T-helper 2 cell (primary cell): Measurements from ENCODE around the gene HSF2BP.
"Not testable (repeated sequence)": the region's sequence is repeated elsewhere in the genome, so short reads cannot be mapped to it uniquely, and the experiment has no call there.

Experiments
- DNase-seq, 5 experiments: peaks; one replicate each; pipeline versions ENCODE4 v3.0.0 to v3.0.0-alpha.2; 2012 to 2022

HSF2BP gene

DNA sequence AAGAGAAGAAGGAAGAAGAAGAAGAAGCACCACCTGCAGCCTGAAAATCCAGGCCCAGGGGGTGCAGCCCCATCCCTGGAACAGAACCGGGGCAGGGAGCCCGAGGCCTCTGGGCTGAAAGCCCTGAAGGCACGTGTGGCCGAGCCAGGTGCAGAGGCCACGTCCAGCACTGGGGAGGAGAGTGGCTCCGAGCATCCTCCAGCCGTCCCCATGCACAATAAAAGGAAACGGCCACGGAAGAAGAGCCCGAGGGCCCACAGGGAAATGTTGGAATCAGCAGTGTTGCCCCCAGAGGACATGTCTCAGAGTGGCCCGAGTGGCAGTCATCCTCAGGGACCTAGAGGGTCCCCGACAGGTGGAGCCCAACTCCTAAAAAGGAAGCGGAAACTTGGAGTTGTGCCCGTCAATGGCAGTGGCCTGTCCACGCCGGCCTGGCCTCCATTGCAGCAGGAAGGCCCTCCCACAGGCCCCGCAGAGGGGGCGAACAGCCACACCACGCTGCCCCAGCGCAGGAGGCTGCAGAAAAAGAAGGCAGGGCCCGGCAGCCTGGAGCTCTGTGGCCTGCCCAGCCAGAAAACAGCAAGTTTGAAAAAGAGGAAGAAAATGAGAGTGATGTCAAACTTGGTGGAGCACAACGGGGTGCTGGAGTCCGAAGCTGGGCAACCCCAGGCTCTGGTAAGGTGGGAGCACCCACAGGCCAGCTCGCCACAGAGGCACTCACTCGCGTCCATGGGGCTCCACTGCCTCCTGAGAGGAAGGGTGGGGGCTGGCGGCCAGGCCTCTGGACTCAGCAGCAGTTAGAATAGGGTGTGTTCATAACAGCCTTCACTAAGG is 28.5 kb upstream of the HSF2BP start:
- no peak for DNase-seq

DNA sequence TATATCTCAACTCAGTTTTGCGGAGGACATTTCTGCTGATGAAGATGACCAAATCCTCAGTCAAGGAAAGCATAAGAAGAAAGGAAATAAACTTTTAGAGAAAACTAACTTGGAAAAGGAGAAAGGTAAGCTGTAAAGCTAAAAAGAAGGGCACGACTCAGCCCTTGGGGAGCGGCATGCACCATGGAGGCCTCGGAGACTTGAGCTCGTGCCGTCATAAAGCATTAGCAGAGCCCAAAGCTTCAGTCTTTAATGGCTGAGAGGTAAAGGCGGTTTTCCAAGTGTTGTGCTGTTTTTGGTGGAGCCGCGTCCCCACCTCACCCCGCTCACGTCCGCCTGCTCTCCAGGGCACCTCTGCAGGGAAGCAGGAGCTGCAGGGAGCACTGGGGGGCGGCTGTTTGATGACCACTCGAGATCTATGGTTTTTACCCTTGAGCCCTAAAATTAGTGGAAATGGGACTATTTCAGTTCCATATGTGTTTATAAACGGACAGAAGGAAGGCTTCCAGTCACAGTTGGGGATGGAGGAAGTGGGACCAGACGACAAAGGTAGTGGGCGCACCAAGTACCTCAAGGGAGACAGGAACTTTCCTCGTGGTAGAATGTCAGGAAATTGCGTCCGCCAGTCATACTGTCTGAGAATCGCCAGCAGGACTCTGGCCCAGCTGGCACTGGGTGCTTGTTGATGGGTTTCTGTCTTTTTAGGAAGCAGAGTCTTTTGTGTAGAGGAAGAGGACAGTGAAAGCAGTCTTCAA is 27.7 kb upstream of the HSF2BP start:
- DNase-seq: no peak

DNA sequence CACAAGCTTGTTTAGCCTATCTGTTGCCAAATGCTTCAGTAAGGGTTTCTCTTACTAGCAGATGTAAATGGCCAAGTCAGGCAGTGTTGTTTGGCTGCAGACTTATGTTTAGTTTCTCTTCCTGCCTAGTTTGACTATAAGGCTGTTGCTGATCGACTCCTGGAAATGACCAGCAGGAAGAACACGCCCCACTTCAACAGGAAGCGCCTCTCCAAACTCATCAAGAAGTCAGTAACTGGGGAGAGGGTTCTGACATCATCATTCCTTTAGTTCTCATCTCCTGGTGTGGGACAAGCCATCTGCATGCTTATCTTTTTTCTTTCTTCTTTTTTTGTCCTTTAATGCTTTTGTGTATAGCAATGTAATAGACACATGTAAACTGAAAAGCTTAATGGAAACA is 25.1 kb upstream of the HSF2BP start:
- DNase-seq: no peak

DNA sequence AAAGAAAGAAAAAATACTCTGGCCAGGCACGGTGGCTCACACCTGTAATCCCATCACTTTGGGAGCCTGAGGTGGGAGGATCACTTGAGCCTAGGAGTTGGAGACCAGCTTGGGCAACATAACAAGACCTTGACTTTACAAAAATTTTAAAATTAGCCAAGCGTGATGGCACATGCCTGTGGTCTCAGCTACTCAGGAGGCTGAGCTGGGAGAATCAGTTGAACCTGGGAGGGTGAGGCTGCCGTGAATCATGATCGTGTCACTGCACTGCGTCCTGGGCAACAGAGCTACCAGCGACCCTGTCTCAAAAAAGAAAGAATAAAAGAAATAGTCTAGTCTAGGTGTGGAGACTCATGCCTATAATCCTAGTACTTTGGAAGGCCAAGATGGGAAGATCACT is 22.4 kb upstream of the HSF2BP start:
- no peak for DNase-seq

DNA sequence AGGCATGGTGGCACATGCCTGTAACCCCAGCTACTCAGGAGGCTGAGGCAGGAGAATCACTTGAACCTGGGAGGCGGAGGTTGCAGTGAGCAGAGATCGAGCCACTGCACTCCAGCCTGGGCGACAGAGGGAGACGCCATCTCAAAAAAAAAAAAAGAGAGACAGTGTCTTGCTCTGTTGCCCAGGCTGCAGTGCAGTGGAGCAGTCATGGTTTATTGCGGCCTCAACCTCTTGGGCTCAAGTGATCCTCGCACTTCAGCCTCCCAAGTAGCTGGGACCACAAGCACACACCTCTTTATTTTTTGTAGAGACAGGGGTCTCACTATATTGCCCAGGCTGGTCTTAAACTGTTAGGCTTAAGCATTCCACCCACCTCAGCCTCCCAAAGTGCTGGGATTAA is 21.1 kb upstream of the HSF2BP start:
- DNase-seq: not testable (repeated sequence)

DNA sequence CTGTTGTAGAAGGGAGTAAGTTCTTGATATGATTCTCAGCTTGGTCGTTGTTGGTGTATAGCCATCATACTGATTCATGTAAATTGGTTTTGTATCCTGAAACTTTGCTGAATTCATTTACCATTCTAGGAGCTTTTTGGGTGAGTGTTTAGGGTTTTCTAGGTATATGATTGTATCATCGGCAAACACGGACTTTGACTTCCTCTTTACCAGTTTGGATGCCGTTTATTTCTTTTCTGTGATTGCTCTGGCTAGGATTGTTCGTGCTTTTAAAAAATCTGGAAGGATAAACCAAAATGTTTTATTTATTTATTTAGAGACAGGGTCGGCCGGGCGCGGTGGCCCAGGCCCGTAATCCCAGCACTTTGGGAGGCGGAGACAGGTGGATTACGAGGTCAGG is 20.7 kb upstream of the HSF2BP start:
- DNase-seq: no peak

DNA sequence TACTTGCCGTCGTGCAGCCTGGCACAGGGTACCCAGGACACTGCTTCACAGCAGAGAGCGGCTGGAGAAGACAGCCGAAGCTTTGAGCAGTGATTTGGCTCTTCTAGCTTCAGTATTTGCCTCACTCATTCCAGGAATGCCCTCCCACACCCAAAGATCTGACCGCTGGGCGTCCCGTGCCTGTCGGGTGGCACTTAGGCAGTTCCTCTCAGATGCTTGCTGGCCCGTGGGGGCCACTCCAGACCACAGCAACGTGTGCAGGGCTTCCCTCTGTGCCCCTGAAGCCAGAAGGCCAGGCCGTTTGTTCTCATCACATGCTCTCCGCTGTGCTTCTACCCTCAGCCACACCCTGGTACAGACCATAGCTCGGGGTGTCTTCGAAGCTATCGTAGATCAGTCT is 17.1 kb upstream of the HSF2BP start:
- DNase-seq: no peak

DNA sequence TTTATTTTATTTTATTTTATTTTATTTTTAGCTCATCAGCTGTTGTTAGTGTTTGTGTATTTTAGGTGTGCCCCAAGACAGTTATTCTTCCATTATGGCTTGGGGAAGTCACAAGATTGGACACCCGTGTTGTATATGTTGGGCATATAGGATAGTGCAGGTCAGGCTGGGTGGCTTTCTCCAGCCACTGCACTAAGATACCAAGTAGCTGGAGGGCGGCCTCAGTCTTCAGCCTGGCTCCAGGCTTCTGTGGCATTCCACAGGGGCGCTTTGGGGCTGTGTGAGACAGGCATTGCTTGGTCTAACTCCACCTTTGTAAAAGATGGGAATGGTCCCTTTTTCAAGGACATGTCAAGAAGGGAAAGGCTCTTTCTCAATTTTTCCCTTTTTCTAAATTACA is 16.6 kb upstream of the HSF2BP start:
- DNase-seq: no peak

DNA sequence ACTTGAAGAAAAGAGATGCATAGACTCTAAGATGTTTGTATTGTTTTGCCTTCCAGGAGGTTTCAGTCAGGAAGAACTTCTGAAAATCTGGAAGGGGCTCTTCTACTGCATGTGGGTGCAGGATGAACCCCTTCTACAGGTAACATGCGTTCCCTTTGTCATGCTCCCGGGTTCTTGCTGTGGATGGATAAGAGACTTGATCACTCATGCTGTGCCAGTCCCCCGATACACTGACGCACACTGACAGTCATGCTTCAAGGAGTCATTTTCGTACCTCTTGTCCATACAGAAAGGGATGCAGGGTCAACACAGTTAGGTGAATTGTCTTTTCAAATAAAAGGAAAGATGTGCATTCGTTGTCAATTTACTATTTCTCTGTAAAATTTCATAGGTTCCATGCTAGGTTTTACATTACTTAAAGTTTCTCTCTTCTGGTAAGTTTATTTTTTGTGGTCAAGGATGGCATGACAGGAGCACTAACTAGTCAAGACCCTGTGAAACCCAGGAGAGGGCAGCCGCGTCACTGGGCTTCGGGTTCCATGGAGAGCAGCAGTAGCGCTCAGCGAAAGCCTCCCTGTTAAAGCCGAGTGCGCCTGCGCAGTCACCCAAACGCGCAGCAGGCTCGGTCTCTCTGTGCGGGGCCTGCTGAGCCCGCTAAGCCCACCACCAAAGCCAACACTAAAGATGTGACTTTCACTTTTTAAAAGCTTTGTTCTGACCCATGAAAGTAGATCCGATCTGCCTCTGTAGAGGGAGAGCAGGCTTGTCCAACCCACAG is 10.7 kb upstream of the HSF2BP start:
- DNase-seq: no peak

DNA sequence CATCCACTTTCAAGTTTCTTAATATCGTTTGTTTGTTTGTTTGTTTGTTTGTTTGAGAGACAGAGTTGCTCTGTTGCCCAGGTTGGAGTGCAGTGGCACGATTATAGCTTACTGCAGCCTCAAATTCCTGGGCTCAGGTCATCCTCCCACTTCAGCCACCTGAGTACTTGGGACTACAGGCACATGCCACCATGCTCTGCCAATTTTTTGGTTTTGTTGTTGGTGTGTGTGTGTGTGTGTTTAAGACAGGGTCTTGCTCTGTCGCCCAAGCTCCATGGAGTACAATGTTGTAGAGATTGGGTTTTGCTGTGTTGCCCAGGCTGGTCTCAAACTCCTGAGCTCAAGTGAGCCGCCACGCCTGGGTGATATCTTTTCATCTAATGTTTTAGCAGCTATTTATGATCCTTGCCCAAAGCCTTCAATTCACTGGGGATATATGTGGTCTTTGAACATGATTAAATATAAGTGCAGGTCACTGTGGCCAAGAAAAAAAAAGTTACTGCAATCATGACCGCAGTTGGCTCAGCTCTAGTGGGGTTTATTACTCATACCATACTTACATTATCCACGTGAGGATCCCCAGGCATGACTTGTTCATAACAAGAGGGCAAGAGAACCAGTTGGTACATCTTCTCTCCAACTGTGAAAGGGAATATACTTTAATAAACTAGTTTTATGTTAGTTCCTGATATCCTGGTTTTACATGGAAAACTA is 8.1 kb upstream of the HSF2BP start:
- peak in 1 of 5 experiments; percentile 75 for DNase-seq

DNA sequence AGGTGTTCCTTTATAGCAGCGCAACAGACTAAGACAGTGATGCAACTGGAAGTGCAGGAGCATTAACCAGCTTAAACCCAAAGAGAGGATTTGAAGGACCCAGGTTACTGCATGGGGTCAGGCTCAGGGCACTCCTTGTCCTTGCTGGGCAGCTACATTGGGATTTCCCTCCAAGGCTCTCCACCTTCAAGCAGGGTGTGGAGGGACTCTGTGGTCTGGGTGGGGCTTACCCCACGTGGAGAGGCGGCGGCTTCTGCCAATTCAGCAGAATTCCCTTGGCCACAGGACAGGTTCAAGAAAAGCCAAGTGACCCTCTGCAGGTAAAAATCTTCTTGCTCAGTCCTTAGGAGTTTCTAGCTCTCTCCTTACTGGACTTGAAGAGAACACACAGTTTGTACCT is 6.6 kb upstream of the HSF2BP start:
- DNase-seq: no peak

DNA sequence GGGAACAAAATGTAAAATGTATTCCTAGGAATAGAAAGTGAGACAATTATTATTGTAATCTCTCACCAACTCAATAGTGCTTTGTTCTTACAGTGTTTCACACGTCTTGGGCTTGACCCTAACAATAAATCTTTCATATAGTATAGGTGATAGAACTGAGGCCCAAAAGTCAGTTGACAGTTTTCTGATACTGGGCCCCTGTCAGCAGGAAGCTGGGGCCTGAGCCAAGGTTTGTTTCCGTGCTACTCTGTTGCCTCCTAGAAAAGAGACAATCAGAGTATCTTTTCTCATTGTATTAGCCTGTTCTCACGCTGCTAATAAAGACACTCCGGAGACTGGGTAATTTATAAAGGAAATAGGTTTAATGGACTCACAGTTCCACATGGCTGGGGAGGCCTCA is 5.1 kb upstream of the HSF2BP start:
- DNase-seq: peak in 1 of 5 experiments; percentile 25

DNA sequence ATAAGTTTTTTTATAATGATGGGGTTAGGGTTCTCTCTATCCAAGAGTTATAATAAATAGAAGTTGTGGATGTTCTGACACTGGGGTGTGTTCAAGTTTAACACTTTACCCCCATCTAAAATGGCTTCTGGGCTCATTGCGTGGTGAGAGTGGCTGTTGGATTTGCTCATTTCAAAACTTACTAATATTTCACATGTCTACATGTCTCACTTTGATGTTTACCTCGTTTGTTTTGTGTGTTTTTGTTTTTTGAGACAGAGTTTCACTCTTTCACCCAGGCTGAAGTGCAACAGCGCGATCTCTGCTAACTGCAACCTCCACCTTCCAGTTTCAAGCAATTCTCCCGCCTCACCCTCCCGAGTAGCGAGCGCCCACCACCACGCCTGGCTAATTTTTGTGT is 3.7 kb upstream of the HSF2BP start:
- peak in 1 of 5 experiments; percentile 74 for DNase-seq

DNA sequence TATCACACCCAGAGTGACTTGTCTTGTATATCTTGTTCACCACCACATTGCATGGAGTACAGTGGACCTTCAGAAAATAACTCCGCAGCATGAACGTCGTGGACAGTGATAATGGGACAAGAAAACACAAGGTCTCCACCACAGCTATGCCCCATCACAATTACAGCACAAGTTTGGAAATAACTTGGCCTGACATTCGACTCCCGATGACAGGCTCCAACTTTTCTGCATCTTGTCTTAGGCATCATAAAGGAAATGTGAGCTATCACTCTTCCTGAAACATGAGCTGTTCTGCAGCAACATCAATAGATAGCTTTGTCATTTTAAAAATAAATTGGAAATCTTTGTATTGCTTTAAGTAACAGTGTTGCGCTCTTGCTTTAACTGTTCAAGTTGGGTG is 3.0 kb upstream of the HSF2BP start:
- DNase-seq: no peak

DNA sequence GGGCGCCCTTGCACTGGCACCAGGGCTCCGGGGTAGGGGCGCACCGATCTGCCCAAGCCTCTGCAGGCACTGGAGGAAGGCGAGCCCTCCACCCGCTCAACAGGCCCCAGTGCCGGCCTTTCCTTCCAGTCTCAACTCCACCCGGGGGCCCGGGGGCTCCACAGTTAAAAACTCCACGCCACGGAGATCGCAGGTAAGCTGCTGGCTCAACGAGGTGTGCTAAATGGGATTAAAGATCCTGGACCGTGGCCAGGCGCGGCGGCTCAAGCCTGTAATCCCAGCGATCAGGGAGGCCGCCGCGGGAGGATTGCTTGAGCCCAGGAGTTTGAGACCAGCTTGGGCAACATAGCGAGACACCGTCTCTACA is 536 bp downstream of the HSF2BP start:
- no peak for DNase-seq

DNA sequence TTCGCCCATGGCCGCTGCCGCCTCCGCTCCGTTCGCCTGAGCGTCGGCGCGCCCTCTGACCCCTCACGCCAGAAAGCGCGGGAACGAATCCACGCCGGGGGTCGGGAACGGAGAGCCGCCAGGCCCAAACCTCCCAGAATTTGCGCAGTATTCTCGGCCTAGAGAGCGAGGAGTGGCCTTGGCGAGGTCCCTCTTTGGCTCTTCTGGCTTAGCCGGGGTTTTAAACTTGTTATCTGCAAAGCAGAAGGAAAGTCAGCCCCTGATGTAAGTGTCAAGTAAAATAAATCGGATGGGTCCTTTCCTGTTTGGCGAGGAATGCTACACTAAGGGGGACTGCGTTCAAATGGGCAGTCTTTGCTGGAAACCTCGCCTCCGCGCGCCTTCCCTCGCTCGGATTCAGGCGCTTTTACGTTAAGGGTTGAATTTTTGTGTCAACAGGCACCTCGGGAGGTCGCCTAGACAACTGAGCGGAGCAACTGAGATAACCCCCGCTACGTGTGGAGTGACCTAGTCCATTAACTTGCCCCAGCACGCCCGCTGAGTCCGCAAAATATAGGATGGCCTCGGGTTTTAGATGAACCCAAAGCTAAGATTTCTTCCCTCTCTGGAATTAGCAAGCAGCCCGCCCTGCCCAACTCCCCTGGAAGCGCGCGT is 1.1 kb downstream of the HSF2BP start:
- no peak for DNase-seq

DNA sequence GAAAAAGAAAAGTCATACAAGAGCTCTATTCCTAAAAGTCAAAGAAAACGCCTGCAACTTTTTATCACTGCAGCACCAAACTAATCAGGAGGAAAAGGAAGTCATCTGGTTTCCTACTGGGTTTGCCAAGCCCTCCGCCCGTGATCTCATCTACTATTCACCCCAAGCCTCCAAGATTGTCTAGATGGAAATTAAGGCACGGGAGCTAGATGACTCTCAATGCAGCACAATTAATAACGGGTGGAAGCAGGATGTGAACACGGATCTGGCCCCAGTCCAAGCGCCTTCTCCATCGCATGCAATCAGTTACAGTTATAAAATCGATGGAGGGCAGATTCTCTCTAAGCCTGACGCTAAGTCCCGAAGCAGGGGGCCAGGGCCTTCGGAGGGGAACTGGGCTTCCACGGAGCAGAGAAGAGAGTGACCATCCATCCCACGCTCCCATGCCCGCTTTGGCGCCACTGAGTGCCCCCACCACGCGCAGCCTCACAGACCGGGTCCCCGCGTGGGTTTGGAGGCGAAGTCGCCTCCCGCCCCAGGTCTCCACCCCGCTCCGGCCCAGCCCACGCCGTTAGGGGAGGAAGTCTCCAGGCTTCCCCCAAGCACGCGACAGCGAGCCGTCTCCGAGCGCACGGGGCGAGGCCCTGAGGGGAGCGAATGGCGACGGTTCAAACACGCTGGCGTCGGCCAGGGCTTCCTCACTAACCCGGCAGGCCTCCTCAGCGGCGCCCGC is 1.8 kb downstream of the HSF2BP start:
- no peak for DNase-seq

DNA sequence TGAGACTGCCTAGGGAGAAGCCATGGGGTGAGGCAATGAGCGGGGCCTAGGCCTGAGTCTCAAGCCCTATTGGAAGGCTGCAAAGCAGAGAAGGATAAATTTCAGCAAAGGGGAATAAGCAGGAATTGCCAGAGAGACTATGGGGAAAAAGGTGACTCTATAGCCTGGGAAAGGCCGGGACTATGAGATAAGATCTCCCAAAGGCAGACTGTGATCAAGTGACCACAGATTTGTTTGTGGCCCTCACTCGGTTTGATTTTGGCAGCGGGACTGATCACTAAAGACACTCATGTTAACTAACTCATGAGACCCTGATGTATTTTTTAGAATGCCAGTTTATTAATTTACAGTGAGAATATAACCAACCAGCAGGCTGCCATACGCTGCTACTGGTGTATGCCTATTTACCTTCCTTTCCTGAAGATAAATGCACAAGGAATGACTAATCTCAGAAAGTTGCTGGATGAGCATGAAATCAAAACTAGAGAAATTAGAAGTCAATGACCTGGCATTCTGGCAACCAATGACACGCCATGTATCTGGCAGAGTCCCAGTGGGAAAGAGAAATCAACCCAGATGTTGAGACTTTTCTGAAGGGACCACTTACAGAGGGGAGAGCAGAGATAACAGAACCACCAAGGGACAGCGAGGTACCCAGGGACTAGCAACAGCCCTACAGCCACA is 4.3 kb downstream of the HSF2BP start:
- no peak for DNase-seq

DNA sequence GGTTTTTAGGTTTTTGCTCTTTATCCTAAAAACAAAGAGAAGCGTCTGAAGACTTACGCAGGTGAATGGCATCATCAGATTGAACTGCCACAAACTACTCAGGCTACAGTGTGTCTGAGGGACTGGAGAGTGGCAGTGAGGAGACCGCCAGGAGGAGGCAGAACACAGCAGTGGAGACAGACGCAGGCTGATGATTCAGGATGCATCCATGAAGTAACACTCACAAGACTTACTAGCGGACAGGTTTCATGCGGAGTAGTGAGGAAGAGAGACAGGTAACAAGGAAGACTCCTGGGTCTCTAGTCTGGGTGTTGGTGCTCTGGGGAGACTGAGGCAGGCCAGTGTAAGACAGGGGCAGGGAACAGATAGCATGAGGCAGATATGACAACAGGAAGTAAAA is 5.7 kb downstream of the HSF2BP start:
- DNase-seq: no peak

DNA sequence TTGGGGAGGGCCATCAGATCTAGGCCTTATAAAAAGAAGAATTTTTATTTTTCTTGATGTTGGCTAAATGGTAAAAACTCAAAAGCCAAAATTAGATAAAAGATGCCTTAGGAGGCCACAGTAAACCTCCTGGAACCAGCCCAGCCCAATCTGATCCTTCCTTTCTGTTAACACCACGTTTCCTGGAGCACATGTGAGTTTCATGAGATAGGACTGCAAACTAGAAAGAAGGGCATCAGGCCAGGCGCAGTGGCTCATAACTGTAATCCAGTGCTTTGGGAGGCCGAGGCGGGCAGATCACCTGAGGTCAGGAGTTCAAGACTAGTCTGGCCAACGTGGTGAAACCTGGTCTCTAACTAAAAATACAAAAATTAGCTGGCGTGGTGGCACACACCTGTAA is 6.7 kb downstream of the HSF2BP start:
- no peak for DNase-seq

DNA sequence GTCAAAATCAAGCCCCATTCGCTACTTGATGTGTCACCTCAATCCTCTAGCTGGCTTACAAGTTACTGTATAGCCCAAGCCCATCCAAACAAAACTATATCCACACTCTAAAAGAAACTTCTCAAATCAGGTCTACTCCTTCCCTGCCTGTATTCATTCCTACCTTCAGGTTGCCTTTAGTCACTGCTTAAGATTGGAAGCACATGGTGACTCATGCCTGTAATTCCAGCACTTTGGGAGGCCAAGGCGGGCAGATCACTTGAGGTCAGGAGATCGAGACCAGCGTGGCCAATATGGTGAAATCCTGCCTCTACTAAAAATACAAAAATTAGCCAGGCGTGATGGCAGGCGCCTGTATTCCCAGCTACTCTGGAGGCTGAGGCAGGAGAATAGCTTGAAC is 7.4 kb downstream of the HSF2BP start:
- not testable (repeated sequence) for DNase-seq
